Thyroid gland (tissue), 4 donors: ENCODE data around the gene CCNE1. TPM values are rescaled to one million over a fixed set of nuclear protein-coding genes. Genes with fewer than 3 reads are reported as not detected.

Experiments
- DNase-seq, 2 donors: peaks; one replicate each; pipeline ENCODE4 v3.0.0-alpha.2; 2019
- H3K27ac ChIP-seq, 3 donors: fragments of 200-600 bp; sonication (generic); 1 replicate in 2 of 3; 2 replicates in 1 of 3; pipeline ENCODE4 v1.5.1; 2016 to 2019; ENCODE audit warnings: mild to moderate bottlenecking in 1 of 3, moderate library complexity in 1 of 3
- H3K27me3 ChIP-seq: fragments of 200-600 bp; sonication (generic); one replicate; pipeline ENCODE4 v1.5.1; 2019
- H3K36me3 ChIP-seq, 2 donors: fragments of 200-600 bp; sonication (generic); one replicate each; pipeline ENCODE4 v1.5.1; 2016 to 2019
- H3K4me1 ChIP-seq, 2 donors: fragments of 200-600 bp; sonication (generic); one replicate each; pipeline ENCODE4 v1.5.1; 2017 to 2019
- H3K4me3 ChIP-seq, 3 donors: fragments of 200-600 bp; sonication (generic); replicated peaks in 1 of 3; 1 replicate in 2 of 3; 2 replicates in 1 of 3; pipeline ENCODE4 v1.5.1; 2016; ENCODE audit warnings: mild to moderate bottlenecking in 1 of 3
- H3K9me3 ChIP-seq: fragments of 200-600 bp; sonication (generic); one replicate; pipeline ENCODE4 v1.5.1; 2017
- POLR2A ChIP-seq, 2 donors: fragments of 450-650 bp; IDR thresholded peaks; one replicate each; pipeline ENCODE4 v1.6.1; 2017; ENCODE audit warnings: antibody characterized with exemption in 2 of 2, mild to moderate bottlenecking in 2 of 2, moderate library complexity in 1 of 2
- WGBS, 2 donors: methylation state at CpG; one replicate each; pipeline ENCODE4 v1.1.5; 2017; 5-methylcytosine and 5-hydroxymethylcytosine counted together
- intact Hi-C: fragments of 100-400 bp; cut with DNase I; formaldehyde crosslinking; loops from one replicate; pipeline ENCODE4 v1.15.1; 2023
- total RNA-seq, 4 donors: library from RNA; depleted of rRNA; stranded (reverse); fragments of >200 nt; gene quantifications; one replicate each; pipeline ENCODE4 v1.2.3, GENCODE V29; 2016
- TF ChIP-seq, protein P1 (sequence below), 6 experiments: fragments of 200-600 bp in 3 of 6; fragments of 450-650 bp in 3 of 6; sonication (generic) in 3 of 6; IDR thresholded peaks; one replicate each; pipeline ENCODE4 v1.5.1; 2016 to 2019; ENCODE audit warnings: antibody characterized with exemption in 6 of 6, mild to moderate bottlenecking in 2 of 6, inconsistent platforms in 1 of 6, moderate library complexity in 1 of 6

The CCNE1 gene
- total RNA-seq, 4 donors from 2014 or later = 1.2 to 5.3 (median 3.0) TPM

DNA sequence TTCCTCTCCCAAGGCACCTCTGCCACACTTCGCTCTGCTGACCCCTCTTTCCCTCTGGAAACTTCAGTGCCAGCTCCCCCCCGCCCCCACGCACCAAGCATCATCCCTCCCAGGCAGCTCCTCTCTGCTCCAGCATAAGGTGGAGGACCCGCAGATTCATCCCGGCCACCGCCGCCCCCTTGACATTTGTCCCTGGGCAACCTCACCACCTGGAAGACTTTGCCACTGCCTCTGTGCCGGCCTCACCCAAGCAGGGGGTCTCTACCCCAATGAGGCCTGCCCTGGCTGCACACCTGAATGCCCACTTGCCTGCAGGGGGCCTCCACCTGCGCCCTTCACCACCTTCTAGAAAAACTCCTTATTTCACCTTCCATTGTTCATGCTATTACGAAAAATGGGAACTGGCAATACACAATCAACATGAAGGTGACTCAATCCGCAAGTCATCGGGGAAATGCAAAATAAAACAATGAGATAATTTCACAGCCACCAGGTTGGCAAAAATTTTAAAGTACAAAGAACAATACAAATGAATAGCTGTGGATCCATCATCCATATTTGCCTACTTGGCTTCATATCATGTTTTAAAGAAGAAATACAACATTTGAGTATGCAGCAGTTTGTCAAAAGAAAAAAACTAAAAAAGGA lies 21.9 kb downstream of the CCNE1 start:
- no peak for DNase-seq
- no peak overlapping the region for H3K27ac ChIP-seq
- no peaks in the 10 kb centered on the region for H3K9me3 ChIP-seq
- TF ChIP-seq, protein P1, sequence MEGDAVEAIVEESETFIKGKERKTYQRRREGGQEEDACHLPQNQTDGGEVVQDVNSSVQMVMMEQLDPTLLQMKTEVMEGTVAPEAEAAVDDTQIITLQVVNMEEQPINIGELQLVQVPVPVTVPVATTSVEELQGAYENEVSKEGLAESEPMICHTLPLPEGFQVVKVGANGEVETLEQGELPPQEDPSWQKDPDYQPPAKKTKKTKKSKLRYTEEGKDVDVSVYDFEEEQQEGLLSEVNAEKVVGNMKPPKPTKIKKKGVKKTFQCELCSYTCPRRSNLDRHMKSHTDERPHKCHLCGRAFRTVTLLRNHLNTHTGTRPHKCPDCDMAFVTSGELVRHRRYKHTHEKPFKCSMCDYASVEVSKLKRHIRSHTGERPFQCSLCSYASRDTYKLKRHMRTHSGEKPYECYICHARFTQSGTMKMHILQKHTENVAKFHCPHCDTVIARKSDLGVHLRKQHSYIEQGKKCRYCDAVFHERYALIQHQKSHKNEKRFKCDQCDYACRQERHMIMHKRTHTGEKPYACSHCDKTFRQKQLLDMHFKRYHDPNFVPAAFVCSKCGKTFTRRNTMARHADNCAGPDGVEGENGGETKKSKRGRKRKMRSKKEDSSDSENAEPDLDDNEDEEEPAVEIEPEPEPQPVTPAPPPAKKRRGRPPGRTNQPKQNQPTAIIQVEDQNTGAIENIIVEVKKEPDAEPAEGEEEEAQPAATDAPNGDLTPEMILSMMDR (IDR thresholded peaks at IDR 0.05) = no peak
- TF ChIP-seq POLR2A (IDR thresholded peaks at IDR 0.05) = no peak
- no peak overlapping the region for H3K4me3 ChIP-seq
- WGBS, 2 donors = 87 to 89% methylated on average over 12 of the region's 12 CpGs
- H3K27me3 ChIP-seq = no peaks in the 10 kb centered on the region
- intact Hi-C loops = no loop called here
- H3K4me1 ChIP-seq = no peaks in the 10 kb centered on the region
- no peaks in the 10 kb centered on the region for H3K36me3 ChIP-seq

DNA sequence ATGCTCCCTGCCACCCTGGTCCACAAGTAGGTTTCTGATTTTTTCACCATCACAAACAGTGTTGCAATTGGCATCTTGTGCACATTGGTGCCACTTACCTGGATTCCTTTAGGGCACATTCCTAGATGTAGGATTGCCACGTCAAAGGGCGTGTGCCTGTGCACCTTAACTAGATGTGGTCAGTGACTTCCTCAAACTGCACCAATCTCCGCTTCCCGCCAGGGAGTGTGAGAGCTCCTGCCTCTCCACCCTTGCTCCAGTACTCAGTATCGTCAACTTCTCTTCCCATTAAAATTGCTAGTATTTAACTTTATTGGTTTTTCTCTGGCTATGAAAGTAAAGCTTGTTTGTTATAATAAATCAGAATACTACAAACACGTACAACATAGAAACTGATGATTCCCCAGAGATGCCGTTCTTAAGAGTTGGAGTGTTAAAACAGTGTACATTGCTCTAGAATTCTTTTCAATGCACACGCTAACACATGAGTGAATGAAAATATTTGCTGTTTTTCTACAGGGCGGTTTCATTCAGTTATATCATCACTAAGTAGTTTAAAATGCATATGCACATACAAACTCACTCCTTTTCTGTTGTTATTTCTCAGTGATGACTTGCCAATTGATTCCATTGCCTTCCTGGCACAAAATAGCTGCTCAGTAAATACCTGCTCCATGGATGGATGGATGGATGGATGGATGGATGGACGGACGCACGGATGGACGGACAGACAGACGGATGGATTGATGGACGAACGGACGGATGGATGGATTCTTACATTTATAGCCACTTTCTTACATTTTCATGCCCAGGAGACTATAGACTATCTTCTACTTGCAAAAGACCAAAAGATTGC lies 23.4 kb downstream of the CCNE1 start:
- 77 to 84% methylated on average over 17 of the region's 17 CpGs for WGBS, 2 donors
- Histone ChIP-seq H3K9me3 (no peaks in the 10 kb centered on the region), H3K4me1 (no peaks in the 10 kb centered on the region), H3K27ac (no peak overlapping the region), H3K27me3 (no peaks in the 10 kb centered on the region), H3K4me3 (no peak overlapping the region), H3K36me3 (no peaks in the 10 kb centered on the region)
- no peak for DNase-seq
- intact Hi-C loops = no loop called here
- no peak for TF ChIP-seq POLR2A (IDR thresholded peaks at IDR 0.05)
- TF ChIP-seq, protein P1 (IDR thresholded peaks at IDR 0.05) = no peak

DNA sequence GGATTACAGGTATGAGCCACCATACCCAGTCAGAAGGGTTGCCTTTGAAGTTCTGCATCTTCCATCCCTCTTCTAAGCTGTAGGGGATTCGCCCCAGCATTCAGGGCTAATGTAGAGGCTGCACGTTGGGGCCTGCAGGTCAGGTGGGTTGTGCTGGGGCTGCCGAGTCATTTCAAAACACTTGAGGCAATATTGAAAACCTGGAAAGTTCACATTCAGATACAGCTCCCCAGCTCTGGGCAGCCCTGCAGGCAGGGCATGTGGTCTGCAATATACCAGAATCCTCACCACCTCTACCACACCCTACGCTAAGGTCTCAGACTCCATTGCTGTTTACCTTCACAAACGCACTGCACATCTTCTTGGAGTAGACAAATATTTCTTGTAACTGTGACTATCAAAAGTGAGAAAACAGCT lies 24.6 kb downstream of the CCNE1 start:
- Histone ChIP-seq H3K36me3 (no peaks in the 10 kb centered on the region), H3K27ac (no peak overlapping the region), H3K9me3 (no peaks in the 10 kb centered on the region), H3K4me3 (no peak overlapping the region), H3K4me1 (no peaks in the 10 kb centered on the region), H3K27me3 (no peaks in the 10 kb centered on the region)
- intact Hi-C loops = no loop called here
- TF ChIP-seq, protein P1 (IDR thresholded peaks at IDR 0.05) = no peak
- TF ChIP-seq POLR2A (IDR thresholded peaks at IDR 0.05) = no peak
- DNase-seq = no peak
- WGBS, 2 donors = 74 to 75% methylated on average over 5 of the region's 5 CpGs

DNA sequence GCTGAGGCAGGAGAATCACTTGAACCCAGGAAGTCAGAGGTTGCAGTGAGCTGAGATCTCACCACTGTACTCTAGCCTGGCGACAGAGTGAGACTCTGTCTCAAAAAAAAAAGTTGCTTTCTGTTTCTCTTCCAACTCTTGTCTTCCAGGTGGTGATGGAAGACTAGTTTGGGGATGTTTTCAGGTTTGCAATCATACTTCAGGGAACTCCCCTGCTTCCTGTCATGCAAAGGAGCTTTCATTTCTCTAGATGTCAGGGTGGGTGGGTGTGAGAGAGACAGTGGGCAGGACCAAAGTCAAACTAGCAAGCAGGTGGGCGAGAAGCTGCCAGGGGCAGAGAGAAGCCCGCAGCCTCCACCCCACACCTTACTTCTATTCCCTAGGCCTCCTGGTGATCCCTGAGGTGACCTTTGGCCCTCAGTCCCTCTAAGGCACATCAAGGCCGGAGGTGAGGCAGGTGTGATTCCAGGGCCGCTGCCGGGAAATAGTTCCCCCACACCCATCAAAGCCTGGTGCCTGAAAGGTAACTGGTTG lies 25.7 kb downstream of the CCNE1 start:
- Histone ChIP-seq H3K4me1 (peaks cover 0 to 3% of the 10 kb centered on the region in 2 donors), H3K36me3 (no peaks in the 10 kb centered on the region), H3K4me3 (no peak overlapping the region), H3K27ac (no peak overlapping the region), H3K9me3 (no peaks in the 10 kb centered on the region), H3K27me3 (no peaks in the 10 kb centered on the region)
- WGBS, 2 donors = 68 to 72% methylated on average over 6 of the region's 6 CpGs
- intact Hi-C loops = no loop called here
- DNase-seq = no peak
- TF ChIP-seq, protein P1 (IDR thresholded peaks at IDR 0.05) = no peak
- no peak for TF ChIP-seq POLR2A (IDR thresholded peaks at IDR 0.05)

DNA sequence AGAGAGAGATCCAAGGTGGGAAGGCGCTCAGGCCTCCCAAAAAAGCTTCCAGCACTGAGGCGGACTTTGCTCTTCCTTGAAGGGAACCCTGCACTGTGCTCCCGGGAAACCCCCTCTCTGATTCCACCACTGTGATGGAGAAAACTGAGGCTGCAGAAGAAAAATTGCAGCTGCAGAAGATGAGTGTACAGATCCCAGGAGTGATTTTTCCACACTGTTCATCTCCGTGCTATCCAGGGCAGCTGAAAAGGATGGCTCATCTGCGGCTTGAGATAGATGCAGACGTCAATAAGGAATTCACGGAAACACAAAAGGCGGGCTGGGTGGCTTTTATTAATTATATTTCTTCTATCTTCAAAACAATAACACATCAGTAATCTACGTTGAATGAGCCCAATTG lies 26.2 kb downstream of the CCNE1 start:
- DNase-seq = no peak
- TF ChIP-seq, protein P1 (IDR thresholded peaks at IDR 0.05) = no peak
- no peak for TF ChIP-seq POLR2A (IDR thresholded peaks at IDR 0.05)
- intact Hi-C loops = no loop called here
- no peaks in the 10 kb centered on the region for H3K36me3 ChIP-seq
- no peak overlapping the region for H3K27ac ChIP-seq
- H3K9me3 ChIP-seq = no peaks in the 10 kb centered on the region
- H3K4me3 ChIP-seq = no peak overlapping the region
- no peaks in the 10 kb centered on the region for H3K27me3 ChIP-seq
- 90 to 93% methylated on average over 9 of the region's 9 CpGs for WGBS, 2 donors
- peaks cover 3 to 8% of the 10 kb centered on the region in 2 donors for H3K4me1 ChIP-seq
